Cardiac ventricle fibroblast (primary cell): ENCODE measurements around the gene GGTLC2. TPM values are rescaled to one million over a fixed set of nuclear protein-coding genes. Genes with fewer than 3 reads are reported as not detected.

Experiments
- total RNA-seq: library from RNA; depleted of rRNA; stranded (reverse); fragments of >200 nt; gene quantifications from 2 replicates; pipeline ENCODE4 v1.2.3, GENCODE V29; 2015

GGTLC2 gene
- not detected in 2 replicates for total RNA-seq

DNA sequence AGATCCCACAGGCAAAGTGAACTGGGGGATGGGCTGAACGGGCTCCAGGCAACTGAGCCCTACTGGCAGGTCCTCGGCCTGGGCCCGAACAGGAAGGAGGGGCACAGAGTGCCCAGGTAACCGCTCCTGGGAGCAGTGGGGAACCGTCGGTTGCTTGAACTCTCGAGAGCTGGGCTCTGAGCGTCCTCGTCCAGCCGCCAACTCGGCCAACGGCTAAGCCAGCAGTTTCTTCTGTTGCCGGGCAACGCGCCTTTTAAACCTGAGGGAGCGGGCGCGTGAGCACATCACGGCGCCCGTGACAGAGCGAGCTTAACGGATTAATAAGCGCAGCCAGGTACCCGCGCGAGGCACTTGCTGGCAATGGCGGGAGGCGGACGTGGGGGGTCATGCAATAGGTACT is at the start of gene GGTLC2:
Gene GGTLC2, plus strand, starts transcription at position 301 of the 400 bp plus-strand sequence. CDS start 1,732 bp downstream, outside the sequence.

Other genes with a start within 250 kb of the GGTLC2 start
- gene ZNF280B, start 135.9 kb upstream of the GGTLC2 start, total RNA-seq, result 0.24 and 0.37 TPM in 2 replicates
- 0.06 TPM in 1 of 2 replicates, not detected in the other for gene ZNF280A, start 124.3 kb upstream of the GGTLC2 start, total RNA-seq
- gene PRAME, start 85.3 kb upstream of the GGTLC2 start, total RNA-seq, result 0.34 TPM in 1 of 2 replicates, not detected in the other
- not detected in 2 replicates for gene IGLL5, start 243.2 kb downstream of the GGTLC2 start, total RNA-seq